Nephron progenitor cell (in vitro differentiated cells): ENCODE data around the gene IL27RA.

Source experiments
- DNase-seq: peaks from one replicate; pipeline ENCODE4 v3.0.0; 2021
- H3K27ac Mint-ChIP-seq: 2 replicates; pipeline ENCODE4 v1.8.0; 2021; ENCODE audit warnings: mild to moderate bottlenecking, moderate library complexity, mixed read lengths
- H3K27me3 Mint-ChIP-seq: 2 replicates; pipeline ENCODE4 v1.8.0; 2021; ENCODE audit warnings: mild to moderate bottlenecking, low read depth, mixed read lengths; ENCODE audit not compliant: poor library complexity
- H3K36me3 Mint-ChIP-seq: 2 replicates; pipeline ENCODE4 v1.8.0; 2021; ENCODE audit warnings: low read depth, mixed read lengths
- H3K4me1 Mint-ChIP-seq: 2 replicates; pipeline ENCODE4 v1.8.0; 2021; ENCODE audit warnings: mixed read lengths
- H3K4me3 Mint-ChIP-seq: 2 replicates; pipeline ENCODE4 v1.8.0; 2021; ENCODE audit warnings: mild to moderate bottlenecking, moderate library complexity, mixed read lengths
- H3K9me3 Mint-ChIP-seq: 2 replicates; pipeline ENCODE4 v1.8.0; 2021; ENCODE audit warnings: mild to moderate bottlenecking, moderate library complexity, mixed read lengths
- TF ChIP-seq, protein P1 (sequence below): fragments of 200-600 bp; sonication (generic); IDR thresholded peaks from 2 replicates; pipeline ENCODE4 v1.5.0; 2021; ENCODE audit warnings: antibody characterized with exemption

Gene IL27RA

GRCh38 chr19:13990085-13990484 is 41.5 kb upstream of the IL27RA start:
- H3K27ac Mint-ChIP-seq = peak overlapping the region; percentile 4
- no peak for DNase-seq

GRCh38 chr19:13992025-13992424 is 39.5 kb upstream of the IL27RA start:
- Mint-ChIP-seq H3K27me3 (no peaks in the 10 kb centered on the region), H3K4me3 (no peak overlapping the region), H3K4me1 (peaks cover 34% of the 10 kb centered on the region), H3K36me3 (peaks cover 28% of the 10 kb centered on the region), H3K27ac (peak overlapping the region; percentile 48), H3K9me3 (no peaks in the 10 kb centered on the region)
- TF ChIP-seq, protein P1, sequence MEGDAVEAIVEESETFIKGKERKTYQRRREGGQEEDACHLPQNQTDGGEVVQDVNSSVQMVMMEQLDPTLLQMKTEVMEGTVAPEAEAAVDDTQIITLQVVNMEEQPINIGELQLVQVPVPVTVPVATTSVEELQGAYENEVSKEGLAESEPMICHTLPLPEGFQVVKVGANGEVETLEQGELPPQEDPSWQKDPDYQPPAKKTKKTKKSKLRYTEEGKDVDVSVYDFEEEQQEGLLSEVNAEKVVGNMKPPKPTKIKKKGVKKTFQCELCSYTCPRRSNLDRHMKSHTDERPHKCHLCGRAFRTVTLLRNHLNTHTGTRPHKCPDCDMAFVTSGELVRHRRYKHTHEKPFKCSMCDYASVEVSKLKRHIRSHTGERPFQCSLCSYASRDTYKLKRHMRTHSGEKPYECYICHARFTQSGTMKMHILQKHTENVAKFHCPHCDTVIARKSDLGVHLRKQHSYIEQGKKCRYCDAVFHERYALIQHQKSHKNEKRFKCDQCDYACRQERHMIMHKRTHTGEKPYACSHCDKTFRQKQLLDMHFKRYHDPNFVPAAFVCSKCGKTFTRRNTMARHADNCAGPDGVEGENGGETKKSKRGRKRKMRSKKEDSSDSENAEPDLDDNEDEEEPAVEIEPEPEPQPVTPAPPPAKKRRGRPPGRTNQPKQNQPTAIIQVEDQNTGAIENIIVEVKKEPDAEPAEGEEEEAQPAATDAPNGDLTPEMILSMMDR = no peak
- DNase-seq = no peak

More at GRCh38 chr19:13990085-13990484, 41.5 kb upstream of the IL27RA start:
- no peak overlapping the region for H3K4me3 Mint-ChIP-seq
- TF ChIP-seq, protein P1 = no peak
- H3K36me3 Mint-ChIP-seq = peaks cover 28% of the 10 kb centered on the region
- peaks cover 54% of the 10 kb centered on the region for H3K4me1 Mint-ChIP-seq
- H3K27me3 Mint-ChIP-seq = no peaks in the 10 kb centered on the region
- no peaks in the 10 kb centered on the region for H3K9me3 Mint-ChIP-seq

DNA sequence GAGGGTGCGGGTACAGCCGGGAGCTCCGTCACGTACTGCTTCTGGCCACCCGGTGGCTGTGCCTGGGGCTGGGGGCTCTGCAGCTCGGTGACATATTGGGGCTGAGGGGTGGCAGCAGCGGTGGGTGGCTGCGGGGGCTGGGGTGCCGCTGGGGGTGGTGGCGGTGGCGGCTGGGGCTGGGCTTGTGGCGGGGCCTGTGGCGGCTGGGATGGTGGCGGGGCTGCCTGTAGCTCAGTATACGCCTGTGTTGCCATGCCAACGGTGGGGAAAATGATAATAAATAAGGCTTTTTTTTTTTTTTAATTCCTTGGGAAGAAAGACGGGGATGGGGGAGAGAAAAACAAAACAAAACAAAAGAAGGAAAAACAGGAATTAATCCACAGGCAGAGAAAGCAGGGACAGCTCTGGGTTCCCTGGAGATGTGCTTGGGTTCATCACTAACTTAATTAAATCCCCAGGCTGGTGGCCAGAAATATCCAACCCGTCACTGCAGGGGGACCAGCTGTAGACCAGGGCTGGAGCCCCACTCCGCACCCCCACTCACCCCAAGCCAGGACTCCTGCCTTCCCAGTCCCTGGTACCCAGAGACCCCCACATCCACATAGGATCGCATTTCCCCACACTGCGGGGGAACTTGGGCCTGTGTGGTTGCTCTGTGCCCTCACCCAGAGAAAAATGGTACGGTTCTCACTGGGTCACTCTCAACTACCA is 37.8 kb upstream of the IL27RA start:
- H3K27me3 Mint-ChIP-seq = no peaks in the 10 kb centered on the region

DNA sequence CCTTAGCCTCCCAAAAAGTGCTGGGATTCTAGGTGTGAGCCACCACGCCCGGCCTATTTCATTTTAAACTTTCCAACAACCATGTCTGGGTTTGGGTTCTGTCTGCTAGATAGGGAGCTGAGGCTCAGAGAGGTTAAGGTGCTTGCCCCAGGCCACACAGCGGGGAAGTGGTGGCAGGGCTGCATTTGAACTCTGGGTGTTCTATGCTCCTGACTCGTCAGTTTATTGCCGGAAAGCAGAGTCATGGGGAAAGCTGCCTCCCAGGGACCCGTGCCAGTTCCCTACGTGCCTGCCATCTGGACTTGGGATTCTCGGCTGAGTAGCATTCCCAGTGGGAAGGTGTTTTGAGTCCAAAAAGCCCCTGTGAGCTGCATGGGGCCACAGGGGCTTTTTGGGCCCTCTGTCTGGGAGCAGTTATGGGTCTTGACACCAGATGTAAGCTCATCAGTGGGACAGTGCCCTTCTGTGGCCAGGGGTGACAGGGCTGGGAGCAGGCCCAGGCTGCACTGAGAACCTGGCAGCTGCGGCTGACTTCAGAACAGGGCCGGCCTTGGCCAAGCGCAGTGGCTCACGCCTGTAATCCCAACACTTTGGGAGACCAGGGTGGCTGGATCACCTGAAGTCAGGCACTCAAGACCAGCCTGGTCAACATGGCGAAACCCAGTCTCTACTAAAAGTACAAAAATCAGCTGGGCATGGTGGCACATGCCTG is 36.4 kb upstream of the IL27RA start:
- TF ChIP-seq, protein P1 = no peak
- H3K36me3 Mint-ChIP-seq = peaks cover 35% of the 10 kb centered on the region
- DNase-seq = no peak
- no peak overlapping the region for H3K4me3 Mint-ChIP-seq
- peaks cover 16% of the 10 kb centered on the region for H3K9me3 Mint-ChIP-seq
- H3K27me3 Mint-ChIP-seq = no peaks in the 10 kb centered on the region
- H3K27ac Mint-ChIP-seq = peak overlapping the region; percentile 64
- H3K4me1 Mint-ChIP-seq = peaks cover 7% of the 10 kb centered on the region

More for the DNA sequence above, 37.8 kb upstream of the IL27RA start:
- Mint-ChIP-seq H3K9me3 (peaks cover 3% of the 10 kb centered on the region), H3K4me3 (no peak overlapping the region), H3K36me3 (peaks cover 37% of the 10 kb centered on the region), H3K4me1 (peaks cover 22% of the 10 kb centered on the region), H3K27ac (peak overlapping the region; percentile 89)
- TF ChIP-seq, protein P1 = no peak
- no peak for DNase-seq

- Mint-ChIP-seq H3K4me1 (peaks cover 7% of the 10 kb centered on the region), H3K27me3 (no peaks in the 10 kb centered on the region), H3K9me3 (peaks cover 24% of the 10 kb centered on the region), H3K36me3 (peaks cover 39% of the 10 kb centered on the region), H3K4me3 (no peak overlapping the region), H3K27ac (no peak overlapping the region)
- DNase-seq = no peak
- TF ChIP-seq, protein P1 = no peak
These were observed 35.4 kb upstream of the IL27RA start for GRCh38 chr19:13995878-13996765.
